ENCODE data around the gene ROBO2.

The ROBO2 gene

DNA sequence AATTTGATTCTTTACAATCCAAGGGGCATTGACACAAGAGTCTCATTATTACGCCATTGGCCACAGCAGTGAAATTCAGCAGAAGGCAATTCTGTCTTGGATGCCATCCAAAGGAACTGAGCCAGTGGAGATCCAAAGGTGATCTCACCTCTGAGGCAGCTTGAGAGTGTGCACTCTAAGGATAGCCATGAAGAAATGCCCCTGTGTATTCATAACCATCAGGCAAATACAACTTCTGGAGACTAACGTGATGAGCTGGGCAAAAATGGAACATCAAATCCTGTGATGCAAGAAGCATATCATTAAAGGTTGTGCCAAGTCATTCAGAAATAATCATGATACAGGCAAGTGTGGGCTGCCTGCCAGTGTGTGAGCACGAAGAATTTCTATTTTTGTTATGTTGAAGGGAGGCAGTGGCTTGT lies 41.4 kb downstream of the ROBO2 start:
- TF ChIP-seq ZFX (IDR thresholded peaks at IDR 0.05): no peak
- TF ChIP-seq, protein P1, sequence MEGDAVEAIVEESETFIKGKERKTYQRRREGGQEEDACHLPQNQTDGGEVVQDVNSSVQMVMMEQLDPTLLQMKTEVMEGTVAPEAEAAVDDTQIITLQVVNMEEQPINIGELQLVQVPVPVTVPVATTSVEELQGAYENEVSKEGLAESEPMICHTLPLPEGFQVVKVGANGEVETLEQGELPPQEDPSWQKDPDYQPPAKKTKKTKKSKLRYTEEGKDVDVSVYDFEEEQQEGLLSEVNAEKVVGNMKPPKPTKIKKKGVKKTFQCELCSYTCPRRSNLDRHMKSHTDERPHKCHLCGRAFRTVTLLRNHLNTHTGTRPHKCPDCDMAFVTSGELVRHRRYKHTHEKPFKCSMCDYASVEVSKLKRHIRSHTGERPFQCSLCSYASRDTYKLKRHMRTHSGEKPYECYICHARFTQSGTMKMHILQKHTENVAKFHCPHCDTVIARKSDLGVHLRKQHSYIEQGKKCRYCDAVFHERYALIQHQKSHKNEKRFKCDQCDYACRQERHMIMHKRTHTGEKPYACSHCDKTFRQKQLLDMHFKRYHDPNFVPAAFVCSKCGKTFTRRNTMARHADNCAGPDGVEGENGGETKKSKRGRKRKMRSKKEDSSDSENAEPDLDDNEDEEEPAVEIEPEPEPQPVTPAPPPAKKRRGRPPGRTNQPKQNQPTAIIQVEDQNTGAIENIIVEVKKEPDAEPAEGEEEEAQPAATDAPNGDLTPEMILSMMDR (conservative IDR thresholded peaks at IDR 0.05): no peak
- no peak overlapping the region for H3K27ac ChIP-seq

DNA sequence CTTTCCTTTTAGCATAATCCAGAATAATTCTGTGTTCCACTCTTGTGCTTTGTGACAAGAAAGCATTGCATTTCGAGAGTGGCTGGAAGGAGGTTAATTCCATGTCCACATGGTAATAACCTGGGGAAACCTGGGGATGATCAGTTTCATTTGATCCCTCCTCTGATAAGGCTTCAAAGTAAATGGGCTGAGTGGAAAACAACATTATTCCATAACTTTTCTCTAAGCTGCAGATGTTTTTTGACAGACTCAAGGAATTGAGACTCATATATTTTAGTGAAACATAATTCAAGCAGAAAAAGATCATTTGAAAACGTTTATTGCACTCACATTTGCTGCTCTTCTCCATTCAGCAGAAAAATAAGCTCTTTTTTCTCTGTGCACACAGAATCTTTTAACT lies 44.6 kb downstream of the ROBO2 start:
- TF ChIP-seq ZFX (IDR thresholded peaks at IDR 0.05): no peak
- TF ChIP-seq, protein P1 (conservative IDR thresholded peaks at IDR 0.05): no peak
- no peak overlapping the region for H3K27ac ChIP-seq

DNA sequence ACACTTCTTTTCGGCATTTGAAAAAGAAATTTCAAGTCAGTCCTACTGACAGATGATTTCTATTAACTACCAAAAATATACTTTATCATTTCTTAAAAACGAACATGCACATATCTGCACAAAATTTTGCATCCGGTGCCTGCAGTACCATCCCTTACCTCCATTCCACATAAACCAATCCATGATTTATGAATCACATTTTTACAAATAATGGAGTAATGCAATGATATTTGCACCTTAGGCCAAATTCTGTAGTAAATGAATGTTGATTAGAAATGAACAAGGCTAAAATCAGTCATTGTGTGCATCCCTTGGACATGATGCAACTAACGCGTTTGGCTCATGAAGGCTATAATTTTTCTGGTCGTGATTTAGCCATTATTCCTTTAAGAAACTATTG lies 46.5 kb downstream of the ROBO2 start:
- TF ChIP-seq, protein P1 (conservative IDR thresholded peaks at IDR 0.05): no peak; the same call in 1 of the 2 replicates
- no peak for TF ChIP-seq ZFX (IDR thresholded peaks at IDR 0.05)
- no peak overlapping the region for H3K27ac ChIP-seq

DNA sequence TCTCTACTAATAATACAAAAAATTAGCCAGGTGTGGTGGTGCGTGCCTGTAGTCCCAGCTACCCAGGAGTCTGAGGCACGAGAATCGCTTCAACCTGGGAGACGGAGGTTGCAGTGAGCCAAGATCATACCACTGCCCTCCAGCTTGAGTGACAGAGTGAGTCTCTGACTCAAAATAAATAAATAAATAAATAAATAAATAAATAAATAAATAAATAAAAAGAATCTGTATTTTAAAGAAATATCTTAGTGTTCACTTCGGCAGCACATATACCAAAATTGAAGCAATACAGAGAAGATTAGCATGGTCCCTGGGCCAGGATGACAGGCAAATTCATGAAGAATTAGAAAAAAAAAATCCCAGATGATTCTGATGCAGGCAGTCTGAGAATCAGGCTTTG lies 51.9 kb downstream of the ROBO2 start:
- TF ChIP-seq, protein P1 (conservative IDR thresholded peaks at IDR 0.05): no peak
- H3K27ac ChIP-seq: no peak overlapping the region

DNA sequence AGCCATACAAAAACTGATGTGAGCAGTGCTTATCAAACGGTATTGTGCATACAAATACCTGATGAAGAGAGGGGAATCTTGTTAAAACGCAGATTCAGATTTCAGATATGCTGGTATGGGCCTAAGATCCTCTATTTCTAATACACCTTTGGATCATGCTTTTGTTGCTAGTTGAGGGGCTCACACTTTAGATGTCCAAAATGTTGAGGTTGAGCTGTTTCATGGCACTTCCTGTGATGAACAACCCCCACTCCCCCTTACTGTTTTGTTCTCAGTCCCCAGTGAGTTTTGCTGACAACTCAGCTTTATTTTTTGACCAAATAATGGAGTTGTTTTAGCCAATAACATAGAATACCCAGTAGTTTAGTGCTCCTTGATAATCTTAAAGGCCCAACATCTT lies 53.2 kb downstream of the ROBO2 start:
- TF ChIP-seq ZFX (IDR thresholded peaks at IDR 0.05): no peak
- TF ChIP-seq, protein P1 (conservative IDR thresholded peaks at IDR 0.05): no peak
- no peak overlapping the region for H3K27ac ChIP-seq

DNA sequence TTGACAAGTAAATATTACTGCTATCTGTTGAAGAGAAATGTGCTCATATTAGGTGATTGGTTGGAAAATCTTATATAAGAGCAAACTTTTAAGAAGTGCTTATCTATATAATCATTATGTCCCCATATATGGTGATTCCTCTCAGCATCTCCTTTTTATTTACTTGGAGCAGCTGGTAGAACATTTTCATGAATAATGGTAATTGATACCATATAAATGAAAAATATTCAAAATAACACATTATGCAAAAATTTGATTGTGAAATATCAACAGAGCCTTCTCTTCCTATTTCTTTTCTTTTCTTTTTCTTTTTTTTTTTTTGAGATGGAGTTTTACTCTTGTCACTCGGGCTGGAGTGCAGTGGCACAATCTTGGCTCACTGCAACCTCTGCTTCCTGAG lies 56.2 kb downstream of the ROBO2 start:
- H3K27ac ChIP-seq: no peak overlapping the region
- TF ChIP-seq, protein P1 (conservative IDR thresholded peaks at IDR 0.05): no peak
- TF ChIP-seq ZFX (IDR thresholded peaks at IDR 0.05): no peak

DNA sequence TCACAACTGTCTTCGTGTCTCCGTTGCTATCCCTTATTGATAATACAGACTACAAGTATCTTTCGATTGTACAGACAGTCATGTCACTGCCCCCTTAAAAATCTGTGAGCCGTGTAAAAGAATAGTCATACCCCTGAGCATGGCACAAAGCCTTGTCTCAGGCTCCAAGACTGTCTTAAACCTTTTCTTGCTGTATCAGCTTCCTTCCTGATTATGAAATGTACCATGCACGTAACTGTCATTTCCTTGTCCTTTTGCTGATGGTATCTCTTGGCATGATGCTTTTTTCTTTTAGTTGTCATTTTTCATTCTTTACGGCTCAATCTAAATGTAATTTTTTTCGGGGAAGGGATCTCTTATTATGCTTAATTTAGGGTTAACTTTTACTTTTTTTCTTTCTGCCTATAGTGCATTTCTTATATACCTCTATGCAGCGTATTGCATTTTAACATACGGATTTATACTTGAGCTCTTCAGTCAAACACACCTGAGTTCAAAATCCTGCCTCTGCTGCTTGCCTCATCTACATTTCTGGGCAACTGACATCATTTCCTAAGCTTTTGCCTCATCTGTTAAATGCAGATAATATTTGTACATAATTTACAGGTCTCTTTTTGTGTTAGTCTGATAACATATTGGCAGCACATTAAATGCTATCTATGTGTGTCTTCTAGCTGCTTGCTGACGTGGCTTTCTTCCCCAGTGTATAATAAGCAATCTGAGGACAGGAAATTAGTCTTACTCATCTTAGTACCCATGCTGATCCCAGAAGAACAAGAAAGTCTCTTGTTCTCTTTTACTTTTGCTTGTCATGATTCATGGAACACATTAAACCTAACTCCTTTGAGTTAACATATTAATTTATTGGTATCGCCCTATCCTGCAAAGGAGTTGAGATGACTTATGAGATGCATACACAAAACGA lies 57.3 kb downstream of the ROBO2 start:
- TF ChIP-seq, protein P1 (conservative IDR thresholded peaks at IDR 0.05): no peak
- TF ChIP-seq ZFX (IDR thresholded peaks at IDR 0.05): no peak
- no peak overlapping the region for H3K27ac ChIP-seq
